HEK293 (cell line): Measurements from ENCODE around the gene COPA.

ENCODE experiments used
- CTCF ChIA-PET: fragments of 350-600 bp; formaldehyde crosslinking; extraction: SDS; loops from one replicate; lab custom pipeline; 2021; ENCODE audit warnings: antibody characterized with exemption; lab: Yijun Ruan, JAX
- POLR2A ChIA-PET: fragments of 300-600 bp; formaldehyde crosslinking; extraction: SDS; loops from one replicate; lab custom pipeline; 2020; ENCODE audit warnings: antibody characterized with exemption, inconsistent platforms; lab: Yijun Ruan, JAX
- H3K27ac ChIP-seq: fragments of 200-500 bp; sonication (Bioruptor generic); 2 replicates; pipeline ENCODE4 v1.5.1; 2014; ENCODE audit warnings: low read depth, low read length, control low read depth, inconsistent platforms; ENCODE audit errors: extremely low read depth
- H3K36me3 ChIP-seq, 2 experiments: fragments of 200-500 bp in 1 of 2; sonication (Bioruptor generic) in 1 of 2; 1 replicate in 1 of 2; 2 replicates in 1 of 2; pipeline ENCODE4 v1.5.1; 2014 to 2017; ENCODE audit warnings: inconsistent platforms in 2 of 2, low read length in 2 of 2; ENCODE audit not compliant: control insufficient read depth in 2 of 2, insufficient read depth in 1 of 2
- H3K4me1 ChIP-seq: fragments of 200-500 bp; sonication (Bioruptor generic); 2 replicates; pipeline ENCODE4 v1.5.1; 2014; ENCODE audit warnings: mild to moderate bottlenecking, low read length, inconsistent platforms; ENCODE audit not compliant: control insufficient read depth, insufficient read depth
- H3K4me3 ChIP-seq: 2 replicates; pipeline ENCODE4 v1.5.1; 2011; ENCODE audit warnings: low read depth, mild to moderate bottlenecking, control low read depth, low read length, moderate library complexity
- H3K9me3 ChIP-seq: fragments of 200-500 bp; sonication (Bioruptor generic); 2 replicates; pipeline ENCODE4 v1.5.1; 2014; ENCODE audit warnings: low read depth, low read length, inconsistent platforms; ENCODE audit not compliant: control insufficient read depth, insufficient read depth
- GFI1B ChIP-seq: fragments of 450-650 bp; formaldehyde crosslinking; IDR thresholded peaks from 2 replicates; pipeline ENCODE4 v1.5.1; 2016; ENCODE audit warnings: missing biosample characterization, missing genetic modification characterization
- GLI4 ChIP-seq: fragments of 450-650 bp; formaldehyde crosslinking; IDR thresholded peaks from 2 replicates; pipeline ENCODE4 v1.5.1; 2016; ENCODE audit warnings: missing biosample characterization, missing genetic modification characterization
- KLF7 ChIP-seq: fragments of 450-650 bp; formaldehyde crosslinking; IDR thresholded peaks from 2 replicates; pipeline ENCODE4 v1.5.1; 2016; ENCODE audit warnings: missing biosample characterization, missing genetic modification characterization, borderline replicate concordance
- SCRT1 ChIP-seq: fragments of 450-650 bp; formaldehyde crosslinking; IDR thresholded peaks from 2 replicates; pipeline ENCODE4 v1.5.1; 2016; ENCODE audit warnings: missing biosample characterization, missing genetic modification characterization, borderline replicate concordance
- SCRT2 ChIP-seq: fragments of 450-650 bp; formaldehyde crosslinking; IDR thresholded peaks from 2 replicates; pipeline ENCODE4 v1.5.1; 2016; ENCODE audit warnings: missing biosample characterization, missing genetic modification characterization
- ZFHX2 ChIP-seq: fragments of 450-650 bp; formaldehyde crosslinking; conservative IDR thresholded peaks from 2 replicates; pipeline ENCODE4 v1.5.1; 2016; ENCODE audit warnings: missing biosample characterization, missing genetic modification characterization
- ZNF138 ChIP-seq: fragments of 450-650 bp; formaldehyde crosslinking; IDR thresholded peaks from 2 replicates; pipeline ENCODE4 v1.5.1; 2016; ENCODE audit warnings: missing biosample characterization, missing genetic modification characterization, borderline replicate concordance
- ZNF184 ChIP-seq: fragments of 450-650 bp; IDR thresholded peaks from 2 replicates; pipeline ENCODE4 v1.5.1; 2018; ENCODE audit warnings: missing biosample characterization, mild to moderate bottlenecking, missing genetic modification characterization
- ZNF510 ChIP-seq: fragments of 450-650 bp; formaldehyde crosslinking; IDR thresholded peaks from 2 replicates; pipeline ENCODE4 v1.5.1; 2018; ENCODE audit warnings: mild to moderate bottlenecking, missing genetic modification characterization, missing biosample characterization; ENCODE audit not compliant: insufficient replicate concordance
- ZNF596 ChIP-seq: fragments of 450-650 bp; IDR thresholded peaks from 2 replicates; pipeline ENCODE4 v1.5.0; 2018; ENCODE audit warnings: missing biosample characterization, mild to moderate bottlenecking, missing genetic modification characterization, moderate library complexity
- ZNF777 ChIP-seq: fragments of 450-650 bp; formaldehyde crosslinking; IDR thresholded peaks from 2 replicates; pipeline ENCODE4 v1.5.1; 2017; ENCODE audit warnings: missing biosample characterization, missing genetic modification characterization, borderline replicate concordance
- ZSCAN16 ChIP-seq: fragments of 450-650 bp; formaldehyde crosslinking; IDR thresholded peaks from 2 replicates; pipeline ENCODE4 v1.5.1; 2016; ENCODE audit warnings: missing biosample characterization, missing genetic modification characterization
- TF ChIP-seq, protein P1 (sequence below): fragments of 450-650 bp; formaldehyde crosslinking; IDR thresholded peaks from 2 replicates; pipeline ENCODE4 v1.5.1; 2016; ENCODE audit warnings: missing biosample characterization, missing genetic modification characterization
- TF ChIP-seq, protein P2 (sequence below): fragments of 450-650 bp; formaldehyde crosslinking; IDR thresholded peaks from 2 replicates; pipeline ENCODE4 v1.5.1; 2016; ENCODE audit warnings: missing biosample characterization, missing genetic modification characterization
- TF ChIP-seq, protein P3 (sequence below): fragments of 450-650 bp; formaldehyde crosslinking; IDR thresholded peaks from 2 replicates; pipeline ENCODE4 v1.5.1; 2016; ENCODE audit warnings: missing biosample characterization, missing genetic modification characterization
- TF ChIP-seq, protein P4 (sequence below): fragments of 450-650 bp; formaldehyde crosslinking; IDR thresholded peaks from 2 replicates; pipeline ENCODE4 v1.5.1; 2016; ENCODE audit warnings: missing biosample characterization, missing genetic modification characterization
- TF ChIP-seq, protein P5 (sequence below): sonication (generic); formaldehyde crosslinking; IDR thresholded peaks from 2 replicates; pipeline ENCODE4 v1.8.1; 2022; ENCODE audit warnings: mild to moderate bottlenecking, moderate library complexity, missing genetic modification reagents

COPA gene

DNA sequence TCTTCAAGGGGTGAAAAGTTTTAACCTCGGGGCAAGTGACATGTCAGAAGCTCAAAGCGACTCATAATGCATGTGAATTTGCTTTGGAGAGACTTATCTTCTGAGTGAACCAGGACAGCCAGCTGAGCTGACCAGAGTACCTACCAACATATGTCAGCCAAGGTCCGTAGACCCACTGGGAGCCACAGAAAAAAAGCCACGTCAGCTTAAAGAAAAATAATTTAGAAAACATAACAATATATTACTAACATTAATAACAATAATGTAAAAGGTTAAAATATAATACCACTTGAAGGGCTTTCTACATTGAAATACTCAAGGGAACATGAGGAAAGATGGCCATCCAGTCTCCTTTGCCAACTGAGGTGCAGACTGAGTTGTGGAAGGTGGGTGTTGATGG is 65.1 kb downstream of the COPA start (continued):
- TF ChIP-seq, protein P1, sequence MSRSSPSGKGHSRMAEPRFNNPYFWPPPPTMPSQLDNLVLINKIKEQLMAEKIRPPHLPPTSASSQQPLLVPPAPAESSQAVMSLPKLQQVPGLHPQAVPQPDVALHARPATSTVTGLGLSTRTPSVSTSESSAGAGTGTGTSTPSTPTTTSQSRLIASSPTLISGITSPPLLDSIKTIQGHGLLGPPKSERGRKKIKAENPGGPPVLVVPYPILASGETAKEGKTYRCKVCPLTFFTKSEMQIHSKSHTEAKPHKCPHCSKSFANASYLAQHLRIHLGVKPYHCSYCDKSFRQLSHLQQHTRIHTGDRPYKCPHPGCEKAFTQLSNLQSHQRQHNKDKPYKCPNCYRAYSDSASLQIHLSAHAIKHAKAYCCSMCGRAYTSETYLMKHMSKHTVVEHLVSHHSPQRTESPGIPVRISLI (tag by site-specific recombination), result no peak
- TF ChIP-seq GFI1B (tag by site-specific recombination) (no peak), ZNF777 (tag by site-specific recombination) (no peak), ZNF184 (tag by site-specific recombination) (no peak), SCRT1 (tag by site-specific recombination) (no peak), ZSCAN16 (no peak)
- TF ChIP-seq, protein P2, sequence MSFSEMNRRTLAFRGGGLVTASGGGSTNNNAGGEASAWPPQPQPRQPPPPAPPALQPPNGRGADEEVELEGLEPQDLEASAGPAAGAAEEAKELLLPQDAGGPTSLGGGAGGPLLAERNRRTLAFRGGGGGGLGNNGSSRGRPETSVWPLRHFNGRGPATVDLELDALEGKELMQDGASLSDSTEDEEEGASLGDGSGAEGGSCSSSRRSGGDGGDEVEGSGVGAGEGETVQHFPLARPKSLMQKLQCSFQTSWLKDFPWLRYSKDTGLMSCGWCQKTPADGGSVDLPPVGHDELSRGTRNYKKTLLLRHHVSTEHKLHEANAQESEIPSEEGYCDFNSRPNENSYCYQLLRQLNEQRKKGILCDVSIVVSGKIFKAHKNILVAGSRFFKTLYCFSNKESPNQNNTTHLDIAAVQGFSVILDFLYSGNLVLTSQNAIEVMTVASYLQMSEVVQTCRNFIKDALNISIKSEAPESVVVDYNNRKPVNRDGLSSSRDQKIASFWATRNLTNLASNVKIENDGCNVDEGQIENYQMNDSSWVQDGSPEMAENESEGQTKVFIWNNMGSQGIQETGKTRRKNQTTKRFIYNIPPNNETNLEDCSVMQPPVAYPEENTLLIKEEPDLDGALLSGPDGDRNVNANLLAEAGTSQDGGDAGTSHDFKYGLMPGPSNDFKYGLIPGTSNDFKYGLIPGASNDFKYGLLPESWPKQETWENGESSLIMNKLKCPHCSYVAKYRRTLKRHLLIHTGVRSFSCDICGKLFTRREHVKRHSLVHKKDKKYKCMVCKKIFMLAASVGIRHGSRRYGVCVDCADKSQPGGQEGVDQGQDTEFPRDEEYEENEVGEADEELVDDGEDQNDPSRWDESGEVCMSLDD (tag by site-specific recombination), result no peak

DNA sequence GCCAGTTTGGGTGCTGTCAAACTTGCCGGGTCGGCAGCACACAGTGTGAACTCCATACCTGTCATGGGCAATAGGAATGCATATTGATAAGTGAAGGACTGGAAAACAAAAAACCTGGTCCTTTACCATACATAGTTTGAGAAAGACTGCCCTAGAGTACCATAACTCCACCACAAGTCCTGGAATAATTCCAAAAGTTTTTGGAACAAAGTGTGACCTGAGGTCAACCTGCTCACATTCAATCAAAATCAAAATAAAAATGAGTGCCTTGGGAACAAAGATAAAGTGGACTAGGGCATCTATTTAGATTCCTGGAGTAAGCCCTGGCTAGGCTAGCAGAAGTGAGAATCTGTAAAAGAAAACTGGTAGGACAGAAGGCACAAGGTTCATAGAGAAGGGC is 65.7 kb downstream of the COPA start:
- no peak overlapping the region for H3K4me3 ChIP-seq
- TF ChIP-seq ZNF510, result no peak
- no peak for TF ChIP-seq ZFHX2 (tag by site-specific recombination)
- TF ChIP-seq KLF7 (tag by site-specific recombination), result no peak
- TF ChIP-seq ZNF596 (tag by site-specific recombination), result no peak
- no peak for TF ChIP-seq ZNF138 (tag by site-specific recombination)
- TF ChIP-seq, protein P3, sequence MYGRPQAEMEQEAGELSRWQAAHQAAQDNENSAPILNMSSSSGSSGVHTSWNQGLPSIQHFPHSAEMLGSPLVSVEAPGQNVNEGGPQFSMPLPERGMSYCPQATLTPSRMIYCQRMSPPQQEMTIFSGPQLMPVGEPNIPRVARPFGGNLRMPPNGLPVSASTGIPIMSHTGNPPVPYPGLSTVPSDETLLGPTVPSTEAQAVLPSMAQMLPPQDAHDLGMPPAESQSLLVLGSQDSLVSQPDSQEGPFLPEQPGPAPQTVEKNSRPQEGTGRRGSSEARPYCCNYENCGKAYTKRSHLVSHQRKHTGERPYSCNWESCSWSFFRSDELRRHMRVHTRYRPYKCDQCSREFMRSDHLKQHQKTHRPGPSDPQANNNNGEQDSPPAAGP (tag by site-specific recombination), result no peak
- no peak for TF ChIP-seq SCRT2
- TF ChIP-seq, protein P4, sequence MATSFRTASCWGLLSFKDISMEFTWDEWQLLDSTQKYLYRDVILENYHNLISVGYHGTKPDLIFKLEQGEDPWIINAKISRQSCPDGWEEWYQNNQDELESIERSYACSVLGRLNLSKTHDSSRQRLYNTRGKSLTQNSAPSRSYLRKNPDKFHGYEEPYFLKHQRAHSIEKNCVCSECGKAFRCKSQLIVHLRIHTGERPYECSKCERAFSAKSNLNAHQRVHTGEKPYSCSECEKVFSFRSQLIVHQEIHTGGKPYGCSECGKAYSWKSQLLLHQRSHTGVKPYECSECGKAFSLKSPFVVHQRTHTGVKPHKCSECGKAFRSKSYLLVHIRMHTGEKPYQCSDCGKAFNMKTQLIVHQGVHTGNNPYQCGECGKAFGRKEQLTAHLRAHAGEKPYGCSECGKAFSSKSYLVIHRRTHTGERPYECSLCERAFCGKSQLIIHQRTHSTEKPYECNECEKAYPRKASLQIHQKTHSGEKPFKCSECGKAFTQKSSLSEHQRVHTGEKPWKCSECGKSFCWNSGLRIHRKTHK (tag by site-specific recombination), result no peak
- TF ChIP-seq GLI4 (tag by site-specific recombination), result no peak
- TF ChIP-seq, protein P5, sequence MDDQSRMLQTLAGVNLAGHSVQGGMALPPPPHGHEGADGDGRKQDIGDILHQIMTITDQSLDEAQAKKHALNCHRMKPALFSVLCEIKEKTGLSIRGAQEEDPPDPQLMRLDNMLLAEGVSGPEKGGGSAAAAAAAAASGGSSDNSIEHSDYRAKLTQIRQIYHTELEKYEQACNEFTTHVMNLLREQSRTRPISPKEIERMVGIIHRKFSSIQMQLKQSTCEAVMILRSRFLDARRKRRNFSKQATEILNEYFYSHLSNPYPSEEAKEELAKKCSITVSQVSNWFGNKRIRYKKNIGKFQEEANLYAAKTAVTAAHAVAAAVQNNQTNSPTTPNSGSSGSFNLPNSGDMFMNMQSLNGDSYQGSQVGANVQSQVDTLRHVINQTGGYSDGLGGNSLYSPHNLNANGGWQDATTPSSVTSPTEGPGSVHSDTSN (CRISPR knock-in tag), result no peak
- TF ChIP-seq, all 188 proteins: peak for 0
- CTCF ChIA-PET, result no interaction called here
- H3K27ac ChIP-seq, result no peak overlapping the region
- no peaks in the 10 kb centered on the region for H3K4me1 ChIP-seq
- POLR2A ChIA-PET, result no interaction called here
- H3K9me3 ChIP-seq, result no peaks in the 10 kb centered on the region
- peaks cover 20 to 62% of the 10 kb centered on the region in 2 experiments for H3K36me3 ChIP-seq
